UCSD-AML1 (cell line): ENCODE results near the gene ZBTB40.

Experiments
- DNase-seq: peaks from one replicate; lab custom pipeline; 2025; ENCODE audit not compliant: unreplicated experiment; lab: John Stamatoyannopoulos, UW

ZBTB40 gene

GRCh38 chr1:22451702-22452480, at the start of gene ZBTB40:
Gene ZBTB40 (plus strand): TSS chr1:22451851. CDS start chr1:22489949, 38,098 bp downstream.
- peak; percentile 96 for DNase-seq

GRCh38 chr1:22402356-22403053, 49.1 kb upstream of the ZBTB40 start:
- no peak for DNase-seq

GRCh38 chr1:22404486-22404885, 47.2 kb upstream of the ZBTB40 start:
- DNase-seq, result no peak

- DNase-seq, result no peak
Observed at GRCh38 chr1:22406722-22407495, 44.7 kb upstream of the ZBTB40 start.

GRCh38 chr1:22408230-22408629, 43.4 kb upstream of the ZBTB40 start:
- DNase-seq, result no peak

- no peak for DNase-seq
Observed at GRCh38 chr1:22410401-22410800, 41.2 kb upstream of the ZBTB40 start.

- DNase-seq, result no peak
Observed at GRCh38 chr1:22410928-22411495, 40.6 kb upstream of the ZBTB40 start.

GRCh38 chr1:22411589-22411988, 40.1 kb upstream of the ZBTB40 start:
- no peak for DNase-seq

- no peak for DNase-seq
Observed at GRCh38 chr1:22412932-22413727, 38.5 kb upstream of the ZBTB40 start.

- DNase-seq, result no peak
Observed at GRCh38 chr1:22413799-22414198, 37.9 kb upstream of the ZBTB40 start.

- no peak for DNase-seq
Observed at GRCh38 chr1:22414244-22414751, 37.4 kb upstream of the ZBTB40 start.

- no peak for DNase-seq
Observed at GRCh38 chr1:22415489-22415888, 36.2 kb upstream of the ZBTB40 start.

- DNase-seq, result peak; percentile 79
Observed at GRCh38 chr1:22416555-22417454, 34.8 kb upstream of the ZBTB40 start.

- no peak for DNase-seq
Observed at GRCh38 chr1:22417466-22417865, 34.2 kb upstream of the ZBTB40 start.

GRCh38 chr1:22418312-22418711, 33.3 kb upstream of the ZBTB40 start:
- DNase-seq, result no peak

- no peak for DNase-seq
Observed at GRCh38 chr1:22418933-22419382, 32.7 kb upstream of the ZBTB40 start.

GRCh38 chr1:22420455-22421053, 31.1 kb upstream of the ZBTB40 start:
- peak; percentile 79 for DNase-seq

- DNase-seq, result no peak
Observed at GRCh38 chr1:22426781-22427180, 24.9 kb upstream of the ZBTB40 start.

- DNase-seq, result no peak
Observed at GRCh38 chr1:22428672-22429071, 23.0 kb upstream of the ZBTB40 start.
